Esophagus muscularis mucosa (tissue), 4 donors: Measurements from ENCODE around the gene TRUB2. TPM values are rescaled to one million over a fixed set of nuclear protein-coding genes. Genes with fewer than 3 reads are reported as not detected.

Experiments used
- DNase-seq: peaks from one replicate; pipeline ENCODE4 v3.0.0-alpha.2; 2017; ENCODE audit errors: extremely low spot score
- H3K27ac ChIP-seq, 4 donors: fragments of 200-600 bp; sonication (generic); replicated peaks in 1 of 4; 1 replicate in 3 of 4; 2 replicates in 1 of 4; pipeline ENCODE4 v1.5.1; 2016 to 2019; ENCODE audit warnings: mild to moderate bottlenecking in 1 of 4
- H3K27me3 ChIP-seq, 4 donors: fragments of 200-600 bp; sonication (generic); one replicate each; pipeline versions ENCODE4 v1.5.1 to v1.6.0; 2016 to 2019
- H3K36me3 ChIP-seq, 4 donors: fragments of 200-600 bp; sonication (generic); one replicate each; pipeline ENCODE4 v1.5.1; 2016 to 2019
- H3K4me1 ChIP-seq, 4 donors: fragments of 200-600 bp; sonication (generic); one replicate each; pipeline ENCODE4 v1.5.1; 2016 to 2019
- H3K4me3 ChIP-seq, 4 donors: fragments of 200-600 bp; sonication (generic); 1 replicate in 2 of 4; 2 replicates in 2 of 4; pipeline ENCODE4 v1.5.1; 2016 to 2019; ENCODE audit warnings: mild to moderate bottlenecking in 4 of 4, moderate library complexity in 1 of 4
- H3K9me3 ChIP-seq, 4 donors: fragments of 200-600 bp; sonication (generic); 1 replicate in 3 of 4; 2 replicates in 1 of 4; pipeline ENCODE4 v1.5.1; 2016 to 2019
- CTCF ChIP-seq, 3 experiments: fragments of 200-600 bp in 2 of 3; fragments of 450-650 bp in 1 of 3; sonication (generic) in 2 of 3; IDR thresholded peaks; one replicate each; pipeline ENCODE4 v1.5.1; 2017 to 2019; ENCODE audit warnings: antibody characterized with exemption in 3 of 3, mild to moderate bottlenecking in 2 of 3, moderate library complexity in 1 of 3
- EP300 ChIP-seq: sonication (generic); formaldehyde crosslinking; IDR thresholded peaks from one replicate; pipeline ENCODE4 v1.6.1; 2017; ENCODE audit warnings: antibody characterized with exemption
- POLR2A ChIP-seq: fragments of 450-650 bp; IDR thresholded peaks from one replicate; pipeline ENCODE4 v1.6.1; 2017; ENCODE audit warnings: antibody characterized with exemption, moderate library complexity, mild to moderate bottlenecking, low read depth
- POLR2AphosphoS5 ChIP-seq, 2 donors: sonication (generic); formaldehyde crosslinking; IDR thresholded peaks; one replicate each; pipeline ENCODE4 v1.6.1; 2017; ENCODE audit warnings: antibody characterized with exemption in 2 of 2
- WGBS: methylation state at CpG from one replicate; pipeline ENCODE4 v1.1.5; 2018; 5-methylcytosine and 5-hydroxymethylcytosine counted together
- intact Hi-C: fragments of 100-400 bp; cut with DNase I; formaldehyde crosslinking; loops from one replicate; pipeline ENCODE4 v1.15.1; 2023
- total RNA-seq, 4 donors: library from RNA; depleted of rRNA; stranded (reverse); fragments of >200 nt; gene quantifications; one replicate each; pipeline versions ENCODE4 v1.1.0 to v1.2.1, GENCODE V29; 2016

Gene TRUB2
- total RNA-seq, 4 donors from 2014 or later = 5.4 to 13.2 (median 9.5) TPM

GRCh38 chr9:128369024-128369706 lies 46.9 kb upstream of the TRUB2 start:
- no peaks in the 10 kb centered on the region for H3K9me3 ChIP-seq
- DNase-seq = no peak
- peaks cover 32 to 51% (median 42%) of the 10 kb centered on the region in 4 donors for H3K4me1 ChIP-seq
- TF ChIP-seq CTCF (IDR thresholded peaks at IDR 0.05) = no peak
- TF ChIP-seq POLR2AphosphoS5 (IDR thresholded peaks at IDR 0.05) = no peak
- no peak for TF ChIP-seq POLR2A
- TF ChIP-seq EP300 = no peak
- no peak overlapping the region for H3K4me3 ChIP-seq
- no peaks in the 10 kb centered on the region for H3K27me3 ChIP-seq
- intact Hi-C loops = no loop called here
- H3K36me3 ChIP-seq = peaks cover 0 to 17% (median 7%) of the 10 kb centered on the region in 4 donors
- H3K27ac ChIP-seq = no peak overlapping the region
- WGBS = 85% methylated on average over 8 of the region's 9 CpGs

GRCh38 chr9:128365525-128365924 lies 43.3 kb upstream of the TRUB2 start:
- intact Hi-C loops = no loop called here
- Histone ChIP-seq H3K4me3 (peak overlapping the region; percentile 48 to 53 (median 50)), H3K27ac (peak overlapping the region in 3 of 4 donors; percentile 53 to 72 (median 66)), H3K4me1 (peaks cover 30 to 45% (median 37%) of the 10 kb centered on the region in 4 donors), H3K27me3 (no peaks in the 10 kb centered on the region), H3K36me3 (peaks cover 0 to 6% (median 4%) of the 10 kb centered on the region in 4 donors), H3K9me3 (no peaks in the 10 kb centered on the region)
- WGBS = 90% methylated on average over 4 of the region's 4 CpGs
- no peak for DNase-seq
- TF ChIP-seq POLR2AphosphoS5 (IDR thresholded peaks at IDR 0.05) (no peak), EP300 (no peak), CTCF (IDR thresholded peaks at IDR 0.05) (no peak), POLR2A (no peak)

- 85% methylated on average over 3 of the region's 3 CpGs for WGBS
- H3K27ac ChIP-seq = peak overlapping the region; percentile 64 to 72 (median 66)
- intact Hi-C loops = loop anchor here (5.0 kb wide), 1 partner anchor 50 kb away; no protein-coding TSS in a partner anchor
These were observed 40.5 kb upstream of the TRUB2 start for GRCh38 chr9:128362774-128363173.

GRCh38 chr9:128361986-128362646 lies 39.9 kb upstream of the TRUB2 start:
- H3K4me3 ChIP-seq = peak overlapping the region; percentile 48 to 61 (median 54)
- intact Hi-C loops = loop anchor here (5.0 kb wide), 1 partner anchor 50 kb away; no protein-coding TSS in a partner anchor
- WGBS = 21% methylated on average over 10 of the region's 20 CpGs
- H3K36me3 ChIP-seq = peaks cover 0 to 32% (median 12%) of the 10 kb centered on the region in 4 donors
- H3K4me1 ChIP-seq = peaks cover 24 to 37% (median 30%) of the 10 kb centered on the region in 4 donors
- H3K27me3 ChIP-seq = no peaks in the 10 kb centered on the region
- TF ChIP-seq CTCF (IDR thresholded peaks at IDR 0.05) = peak; percentile 85 to 93 (median 92)
- TF ChIP-seq EP300 = no peak
- TF ChIP-seq POLR2A = no peak
- peak; percentile 64 to 80 for TF ChIP-seq POLR2AphosphoS5 (IDR thresholded peaks at IDR 0.05)
- H3K27ac ChIP-seq = peak overlapping the region; percentile 64 to 72 (median 66)
- DNase-seq = peak; percentile 97
- H3K9me3 ChIP-seq = no peaks in the 10 kb centered on the region

More at GRCh38 chr9:128362774-128363173, 40.5 kb upstream of the TRUB2 start:
- H3K4me3 ChIP-seq = no peak overlapping the region
- no peaks in the 10 kb centered on the region for H3K27me3 ChIP-seq
- H3K4me1 ChIP-seq = peaks cover 24 to 37% (median 30%) of the 10 kb centered on the region in 4 donors
- peaks cover 0 to 26% (median 7%) of the 10 kb centered on the region in 4 donors for H3K36me3 ChIP-seq
- H3K9me3 ChIP-seq = no peaks in the 10 kb centered on the region
- DNase-seq = no peak
- no peak for TF ChIP-seq EP300
- no peak for TF ChIP-seq POLR2A
- TF ChIP-seq CTCF (IDR thresholded peaks at IDR 0.05) = no peak
- no peak for TF ChIP-seq POLR2AphosphoS5 (IDR thresholded peaks at IDR 0.05)
